H9 (cell line): ENCODE measurements around the gene PNMA1. TPM values are rescaled to one million over a fixed set of nuclear protein-coding genes. Genes with fewer than 3 reads are reported as not detected.
A peak's percentile ranks its signal among the peaks of the same experiment; 100 is the strongest.

Experiments
- DNase-seq: peaks from one replicate; pipeline ENCODE4 v3.0.0-alpha.2; 2017
- H2AFZ ChIP-seq: one replicate; pipeline ENCODE4 v1.6.1; 2013; ENCODE audit warnings: mild to moderate bottlenecking, low read length, control low read depth, moderate library complexity
- H2AK5ac ChIP-seq: 2 replicates; pipeline ENCODE4 v1.6.1; 2013; ENCODE audit warnings: low read length, control low read depth, mixed read lengths; ENCODE audit not compliant: insufficient read length
- H2BK120ac ChIP-seq: one replicate; pipeline ENCODE4 v1.6.1; 2013; ENCODE audit warnings: low read depth, mild to moderate bottlenecking, low read length, control low read depth, inconsistent platforms; ENCODE audit not compliant: poor library complexity, severe bottlenecking
- H2BK12ac ChIP-seq: 2 replicates; pipeline ENCODE4 v1.6.1; 2013; ENCODE audit warnings: low read length, control low read depth, mixed read lengths, low read depth; ENCODE audit not compliant: insufficient read length
- H2BK15ac ChIP-seq: 2 replicates; pipeline ENCODE4 v1.6.1; 2013; ENCODE audit warnings: low read depth, low read length, control low read depth
- H2BK20ac ChIP-seq: one replicate; pipeline ENCODE4 v1.6.1; 2013; ENCODE audit warnings: low read depth, mild to moderate bottlenecking, low read length, control low read depth, inconsistent platforms; ENCODE audit not compliant: poor library complexity, severe bottlenecking
- H2BK5ac ChIP-seq: 2 replicates; pipeline ENCODE4 v1.6.1; 2013; ENCODE audit warnings: low read length, control low read depth, mixed read lengths; ENCODE audit not compliant: insufficient read length
- H3K14ac ChIP-seq: 2 replicates; pipeline ENCODE4 v1.6.1; 2013; ENCODE audit warnings: low read length, control low read depth; ENCODE audit not compliant: insufficient read depth
- H3K18ac ChIP-seq: 2 replicates; pipeline ENCODE4 v1.6.1; 2013; ENCODE audit warnings: low read depth, mild to moderate bottlenecking, mixed read lengths, low read length, control low read depth; ENCODE audit not compliant: insufficient read length
- H3K23ac ChIP-seq: 2 replicates; pipeline ENCODE4 v1.6.1; 2013; ENCODE audit warnings: low read length, control low read depth, mixed read lengths, low read depth; ENCODE audit not compliant: insufficient read length
- H3K23me2 ChIP-seq: 2 replicates; pipeline ENCODE4 v1.6.1; 2013; ENCODE audit warnings: low read depth, mild to moderate bottlenecking, mixed read lengths, low read length, control low read depth; ENCODE audit not compliant: insufficient read length, poor library complexity, severe bottlenecking
- H3K27ac ChIP-seq: 2 replicates; pipeline ENCODE4 v1.5.1; 2013; ENCODE audit warnings: low read length, control low read depth, mixed read lengths, low read depth; ENCODE audit not compliant: insufficient read length
- H3K27me3 ChIP-seq: 2 replicates; pipeline ENCODE4 v1.6.1; 2013; ENCODE audit warnings: low read length, control low read depth, inconsistent platforms; ENCODE audit not compliant: insufficient read depth
- H3K4ac ChIP-seq: 2 replicates; pipeline ENCODE4 v1.6.1; 2013; ENCODE audit warnings: low read depth, mild to moderate bottlenecking, control low read depth, inconsistent platforms, low read length, moderate library complexity
- H3K4me1 ChIP-seq: 2 replicates; pipeline ENCODE4 v1.6.1; 2013; ENCODE audit warnings: low read length, control low read depth, inconsistent platforms; ENCODE audit not compliant: insufficient read depth
- H3K4me2 ChIP-seq: 2 replicates; pipeline ENCODE4 v1.6.1; 2013; ENCODE audit warnings: low read length, control low read depth, mixed read lengths; ENCODE audit not compliant: insufficient read length, insufficient read depth
- H3K56ac ChIP-seq: 2 replicates; pipeline ENCODE4 v1.6.1; 2013; ENCODE audit warnings: low read depth, mild to moderate bottlenecking, mixed read lengths, low read length, control low read depth; ENCODE audit not compliant: insufficient read length
- H3K79me1 ChIP-seq: 2 replicates; pipeline ENCODE4 v1.6.1; 2013; ENCODE audit warnings: low read depth, mild to moderate bottlenecking, moderate library complexity, low read length, control low read depth, inconsistent platforms; ENCODE audit not compliant: insufficient read depth, poor library complexity, severe bottlenecking
- H3K79me2 ChIP-seq: 2 replicates; pipeline ENCODE4 v1.6.1; 2013; ENCODE audit warnings: low read length, control low read depth, inconsistent platforms; ENCODE audit not compliant: insufficient read depth
- H3K9ac ChIP-seq: 2 replicates; pipeline ENCODE4 v1.6.1; 2013; ENCODE audit warnings: low read length, control low read depth, mixed read lengths; ENCODE audit not compliant: insufficient read length; ENCODE audit errors: extremely low read depth
- H3K9me3 ChIP-seq: one replicate; pipeline ENCODE4 v1.6.1; 2013; ENCODE audit warnings: low read depth, low read length, inconsistent platforms; ENCODE audit not compliant: control insufficient read depth
- H3T11ph ChIP-seq: one replicate; pipeline ENCODE4 v1.6.1; 2013; ENCODE audit warnings: mild to moderate bottlenecking, low read length, control low read depth, inconsistent platforms
- H4K20me1 ChIP-seq: one replicate; pipeline ENCODE4 v1.6.1; 2013; ENCODE audit not compliant: control insufficient read depth, insufficient read length, insufficient read depth
- H4K5ac ChIP-seq: 2 replicates; pipeline ENCODE4 v1.6.1; 2013; ENCODE audit warnings: low read depth, mild to moderate bottlenecking, mixed read lengths, low read length, control low read depth; ENCODE audit not compliant: insufficient read length
- H4K8ac ChIP-seq: replicated peaks from 2 replicates; pipeline ENCODE4 v1.6.1; 2013; ENCODE audit warnings: low read length, control low read depth, mixed read lengths, low read depth; ENCODE audit not compliant: insufficient read length
- H4K91ac ChIP-seq: 2 replicates; pipeline ENCODE4 v1.6.1; 2013; ENCODE audit warnings: low read depth, mild to moderate bottlenecking, moderate library complexity, mixed read lengths, low read length, control low read depth; ENCODE audit not compliant: insufficient read length
- H3K27ac Mint-ChIP-seq, 3 experiments: 2 replicates in 2 of 3; 3 replicates in 1 of 3; pipeline ENCODE4 v1.8.0; 2020 to 2021; ENCODE audit warnings: mixed read lengths in 3 of 3, mild to moderate bottlenecking in 1 of 3, moderate library complexity in 1 of 3
- H3K27me3 Mint-ChIP-seq: 2 replicates; pipeline ENCODE4 v1.8.0; 2021; ENCODE audit warnings: low read depth, mild to moderate bottlenecking, moderate library complexity, mixed read lengths
- H3K36me3 Mint-ChIP-seq, 3 experiments: 2 replicates in 2 of 3; 3 replicates in 1 of 3; pipeline ENCODE4 v1.8.0; 2020 to 2021; ENCODE audit warnings: low read depth in 3 of 3, mixed read lengths in 3 of 3; ENCODE audit not compliant: insufficient read depth in 1 of 3
- H3K4me1 Mint-ChIP-seq, 2 experiments: 2 replicates each; pipeline ENCODE4 v1.8.0; 2020; ENCODE audit warnings: mixed read lengths in 2 of 2
- H3K4me3 Mint-ChIP-seq, 2 experiments: 2 replicates in 1 of 2; 3 replicates in 1 of 2; pipeline ENCODE4 v1.8.0; 2020 to 2021; ENCODE audit warnings: mild to moderate bottlenecking in 2 of 2, mixed read lengths in 2 of 2, moderate library complexity in 1 of 2
- H3K9me3 Mint-ChIP-seq, 2 experiments: 2 replicates in 1 of 2; 3 replicates in 1 of 2; pipeline ENCODE4 v1.8.0; 2020; ENCODE audit warnings: mild to moderate bottlenecking in 2 of 2, mixed read lengths in 2 of 2, moderate library complexity in 1 of 2
- CTCF ChIP-seq: fragments of 200-600 bp; sonication (generic); conservative IDR thresholded peaks from 3 replicates; pipeline ENCODE4 v1.8.0; 2021; ENCODE audit warnings: antibody characterized with exemption, mild to moderate bottlenecking
- WGBS: extraction: QIAGEN DNeasy Blood & Tissue Kit; methylation state at CpG from one replicate; pipeline ENCODE4 v1.1.7; 2013; ENCODE audit warnings: missing lambda C conversion rate, low lambda C conversion rate, mixed read lengths; ENCODE audit not compliant: insufficient read length; ENCODE audit errors: extremely low coverage; 5-methylcytosine and 5-hydroxymethylcytosine counted together
- total RNA-seq: library from RNA; stranded (reverse); gene quantifications from 2 replicates; pipeline ENCODE4 v1.2.1, GENCODE V29; 2021

PNMA1 gene
- total RNA-seq, 1 experiment from 2014 or later, result 56.1 TPM

DNA sequence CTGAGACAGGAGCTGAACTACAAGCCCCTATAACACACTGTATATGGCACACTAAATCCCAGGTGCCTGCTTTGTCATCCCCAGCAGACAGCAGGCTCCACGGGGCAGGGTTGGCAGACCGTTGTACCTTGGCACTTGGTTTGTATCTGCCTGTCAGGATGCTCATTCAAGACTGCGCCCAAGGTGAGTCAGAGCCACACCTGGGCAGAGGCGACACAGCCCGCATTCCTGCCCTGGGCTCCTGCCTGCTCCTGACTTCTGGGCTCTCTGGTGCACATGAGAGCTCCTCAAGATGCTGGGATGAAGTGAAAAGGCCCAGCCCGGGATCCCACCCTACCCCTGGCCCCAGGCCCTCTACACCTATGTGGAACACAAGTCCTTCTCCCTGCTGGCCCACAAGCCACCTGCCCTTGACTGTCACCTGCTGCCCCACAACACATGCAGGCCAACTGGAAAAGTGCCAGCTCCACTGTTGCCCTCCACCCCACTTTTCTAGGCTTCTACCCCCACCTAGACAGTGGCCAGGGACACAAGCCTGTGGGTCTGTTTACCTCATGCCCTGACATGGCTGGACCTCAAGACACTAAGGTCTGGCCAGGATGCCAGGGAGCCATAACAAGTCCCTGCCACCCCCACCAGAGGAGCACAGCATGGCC is 30.8 kb upstream of the PNMA1 start:
- Histone ChIP-seq H2AK5ac (no peak overlapping the region), H2BK12ac (no peak overlapping the region), H4K20me1 (no peaks in the 10 kb centered on the region), H2BK5ac (no peak overlapping the region), H3K23me2 (no peaks in the 10 kb centered on the region), H3T11ph (no peak overlapping the region), H3K4me2 (no peak overlapping the region), H3K23ac (no peak overlapping the region), H3K79me2 (peaks cover 2% of the 10 kb centered on the region; the same call in 1 of the 2 replicates), H3K4me1 (peaks cover 6% of the 10 kb centered on the region; the same call in 1 of the 2 replicates), H3K14ac (no peak overlapping the region; the same call in 1 of the 2 replicates), H3K27me3 (no peaks in the 10 kb centered on the region), H3K9me3 (no peaks in the 10 kb centered on the region), H3K79me1 (no peaks in the 10 kb centered on the region), H2BK120ac (no peak overlapping the region), H4K5ac (no peak overlapping the region), H3K18ac (no peak overlapping the region), H2BK15ac (no peak overlapping the region), H2BK20ac (no peak overlapping the region), H3K56ac (no peak overlapping the region), H3K27ac (no peak overlapping the region), H4K91ac (no peak overlapping the region), H3K9ac (no peak overlapping the region), H3K4ac (no peak overlapping the region), H2AFZ (no peak overlapping the region), H4K8ac (no peak overlapping the region)
- Mint-ChIP-seq H3K27ac (no peak overlapping the region), H3K36me3 (no peaks in the 10 kb centered on the region), H3K9me3 (no peaks in the 10 kb centered on the region; a peak in 1 of 5 replicates), H3K4me1 (peaks cover 58 to 64% of the 10 kb centered on the region in 2 experiments), H3K4me3 (no peak overlapping the region), H3K27me3 (peaks cover 2% of the 10 kb centered on the region; the same call in 1 of the 2 replicates)
- no CpG with 5 or more reads among the region's 6 CpGs for WGBS
- peak; percentile 22 for DNase-seq
- no peak for TF ChIP-seq CTCF
